Heart left ventricle (tissue), 13 donors: ENCODE data around the gene BACE1-AS.

Experiments used
- CTCF ChIP-seq, 12 donors: fragments of 200-600 bp; sonication (generic) in 4 of 12; IDR thresholded peaks; one replicate each; pipeline versions ENCODE4 v1.5.0 to v1.8.0; 2018 to 2022; ENCODE audit warnings: antibody characterized with exemption in 12 of 12, mild to moderate bottlenecking in 5 of 12
- POLR2A ChIP-seq, 2 donors: fragments of 450-650 bp; IDR thresholded peaks; one replicate each; pipeline ENCODE4 v1.6.1; 2017; ENCODE audit warnings: antibody characterized with exemption in 2 of 2, mild to moderate bottlenecking in 2 of 2, moderate library complexity in 2 of 2
- donor health status: ischemic (EF 13 %, LVEDD 7.1; RV severe dilation, severe dysfunction).
- donor health status: DM: no; HTN: yes; CAD: no.
- donor health status: DM: no; HTN: no; CAD: no.
- donor health status: ischemic (EF 25% LVEDD 6.9; RV normal size, moderate dysfunction).
- donor health status: ischemic (EF 25% LVEDD 5.7; RV mildly dilated, moderate dysfunction).
- donor health status: ischemic (EF 35%, LVEDD 5.7; RV mildly dilated, moderate dysfunction).
- donor health status: nonischemic (EF 11% LVEDD 7.7; RV severe dilation, severe dysfunction).
- donor health status: DM: yes; HTN: yes; CAD: no.
- donor health status: PGD.
- donor health status: ischemic (EF 29% LVEDD 5.4; RV normal size, mild dysfunction).
- donor health status: nonischemic (EF 23%, LVEDD 6.1; RV moderate dilation, normal function).

GRCh38 chr11:117298195-117298594 lies 7.0 kb downstream of the BACE1-AS start:
- TF ChIP-seq CTCF (IDR thresholded peaks at IDR 0.05) (no peak), POLR2A (IDR thresholded peaks at IDR 0.05) (no peak)
